Muscle layer of duodenum (tissue), 2 donors: ENCODE measurements around the gene PMM2.

Experiments used
- H3K27ac ChIP-seq: one replicate; pipeline ENCODE4 v1.7.0; 2013; ENCODE audit warnings: mild to moderate bottlenecking, low read length
- H3K27me3 ChIP-seq: one replicate; pipeline ENCODE4 v1.7.0; 2013; ENCODE audit warnings: low read depth, mild to moderate bottlenecking, control low read depth, low read length
- H3K36me3 ChIP-seq, 2 donors: one replicate each; pipeline ENCODE4 v1.7.0; 2013; ENCODE audit warnings: low read length in 2 of 2, control low read depth in 1 of 2, mild to moderate bottlenecking in 1 of 2; ENCODE audit not compliant: insufficient read depth in 2 of 2, control insufficient read depth in 1 of 2
- H3K4me1 ChIP-seq, 2 donors: one replicate each; pipeline ENCODE4 v1.7.0; 2013; ENCODE audit warnings: low read length in 2 of 2, mild to moderate bottlenecking in 2 of 2, control low read depth in 1 of 2, moderate library complexity in 1 of 2; ENCODE audit not compliant: insufficient read depth in 2 of 2, control insufficient read depth in 1 of 2
- H3K4me3 ChIP-seq, 2 donors: one replicate each; pipeline ENCODE4 v1.7.0; 2013; ENCODE audit warnings: low read length in 2 of 2, low read depth in 1 of 2, mild to moderate bottlenecking in 1 of 2
- H3K9me3 ChIP-seq, 2 donors: one replicate each; pipeline ENCODE4 v1.7.0; 2013; ENCODE audit warnings: low read length in 2 of 2, control low read depth in 1 of 2, mild to moderate bottlenecking in 1 of 2; ENCODE audit not compliant: control insufficient read depth in 1 of 2
- donor health status: healthy.

PMM2 gene

DNA sequence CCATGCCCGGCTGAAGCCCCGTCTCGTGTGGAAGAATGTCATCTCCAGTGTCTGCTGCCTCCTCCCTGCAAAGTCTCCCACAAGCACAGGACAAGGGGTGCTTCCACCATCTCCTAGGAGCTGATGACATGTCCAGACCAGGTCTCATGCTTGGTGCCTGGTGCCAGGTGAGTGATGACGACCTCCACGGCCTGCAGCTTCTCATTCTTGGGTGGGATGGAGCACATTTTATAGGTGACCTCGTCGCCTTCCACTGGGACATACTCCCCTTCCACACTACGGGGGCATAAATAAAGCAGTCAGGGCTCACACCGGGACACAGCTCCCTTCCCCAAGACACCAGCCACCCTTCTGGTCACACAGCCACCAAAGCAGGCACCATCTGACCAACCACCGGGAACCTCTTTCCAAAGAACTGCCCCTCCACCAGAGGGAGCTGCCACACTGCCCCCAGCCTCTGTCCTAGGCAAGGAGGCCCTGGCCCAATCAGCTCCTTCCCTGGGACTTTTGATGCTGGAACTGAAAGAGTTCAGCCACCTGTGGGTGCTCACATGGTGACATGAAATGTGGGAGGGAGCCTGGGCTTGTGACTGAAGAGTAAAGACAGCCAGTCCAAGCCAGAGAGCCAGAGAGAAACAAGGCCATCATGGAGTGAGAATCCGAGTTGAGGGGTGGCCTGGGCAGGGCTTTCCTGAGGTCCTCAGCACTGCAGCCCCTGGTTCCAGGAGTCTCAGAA is 57.6 kb downstream of the PMM2 start:
- Histone ChIP-seq H3K27me3 (no peaks in the 10 kb centered on the region), H3K36me3 (peaks cover 28 to 42% of the 10 kb centered on the region in 2 donors), H3K9me3 (no peaks in the 10 kb centered on the region), H3K27ac (no peak overlapping the region), H3K4me1 (no peaks in the 10 kb centered on the region), H3K4me3 (no peak overlapping the region)

DNA sequence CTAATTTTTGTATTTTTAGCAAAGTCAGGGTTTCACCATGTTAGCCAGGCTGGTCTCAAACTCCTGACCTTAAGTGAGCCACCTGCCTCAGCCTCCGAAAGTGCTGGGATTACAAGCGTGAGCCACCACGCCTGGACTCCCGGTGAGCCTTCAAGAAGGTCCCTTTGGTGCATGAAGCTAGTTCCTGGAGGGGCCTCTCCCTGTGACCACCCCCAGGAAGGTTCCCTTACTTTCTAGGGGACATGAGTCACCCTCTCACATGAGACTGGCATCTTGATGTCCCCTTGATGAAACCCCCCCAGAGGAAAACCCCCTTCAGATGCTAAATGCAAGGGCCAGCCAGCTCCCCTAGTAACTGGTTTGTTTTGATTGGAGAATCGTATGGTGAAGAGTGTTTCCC is 58.3 kb downstream of the PMM2 start:
- Histone ChIP-seq H3K27me3 (no peaks in the 10 kb centered on the region), H3K4me1 (no peaks in the 10 kb centered on the region), H3K9me3 (no peaks in the 10 kb centered on the region), H3K4me3 (no peak overlapping the region), H3K36me3 (peaks cover 28 to 42% of the 10 kb centered on the region in 2 donors), H3K27ac (no peak overlapping the region)

DNA sequence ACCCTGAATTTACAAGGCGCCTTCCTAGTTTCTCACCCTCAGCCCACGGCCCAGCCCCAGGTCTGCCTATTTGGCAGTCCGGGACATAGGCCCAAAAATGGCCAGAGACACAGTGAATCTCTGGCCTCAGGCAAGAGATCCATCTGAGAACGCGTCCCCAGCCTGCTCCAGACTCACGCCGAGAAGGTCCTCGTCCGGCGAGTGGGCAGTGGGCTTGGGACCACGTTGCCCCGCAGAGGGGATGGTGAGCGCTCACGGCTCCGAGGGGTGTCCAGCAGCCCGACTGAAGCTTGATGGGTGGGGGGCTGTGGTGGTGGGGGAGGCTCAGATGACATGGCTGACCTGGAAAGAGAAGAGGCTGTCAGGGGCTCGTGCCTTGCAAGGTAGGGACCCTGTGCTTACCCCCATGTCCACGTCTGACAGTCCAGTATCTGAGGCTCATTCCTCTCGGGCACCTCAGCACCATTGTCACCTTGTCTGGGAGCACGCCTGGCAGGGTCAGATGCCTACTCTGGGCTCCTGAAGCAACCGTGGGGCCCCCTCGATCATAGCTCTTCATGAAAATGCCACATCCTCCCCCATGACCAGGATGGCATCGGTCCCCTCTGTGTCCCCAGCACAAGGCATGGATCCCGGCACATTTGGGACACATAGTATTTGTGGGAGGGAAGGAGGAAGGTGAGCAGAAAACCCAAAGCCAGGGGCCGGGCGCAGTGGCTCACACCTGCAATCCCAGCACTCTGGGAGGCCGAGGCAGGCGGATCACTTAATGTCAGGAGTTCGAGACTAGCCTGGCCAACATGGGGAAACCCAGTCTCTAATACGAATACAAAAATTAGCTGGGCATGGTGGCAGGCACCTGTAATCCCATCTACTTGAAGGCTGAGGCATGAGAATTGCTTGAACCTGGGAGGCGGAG is 61.6 kb downstream of the PMM2 start:
- peaks cover 9 to 11% of the 10 kb centered on the region in 2 donors for H3K4me1 ChIP-seq
- peaks cover 15 to 32% of the 10 kb centered on the region in 2 donors for H3K36me3 ChIP-seq
- H3K9me3 ChIP-seq, result no peaks in the 10 kb centered on the region
- H3K27ac ChIP-seq, result no peak overlapping the region
- H3K27me3 ChIP-seq, result no peaks in the 10 kb centered on the region
- H3K4me3 ChIP-seq, result no peak overlapping the region

DNA sequence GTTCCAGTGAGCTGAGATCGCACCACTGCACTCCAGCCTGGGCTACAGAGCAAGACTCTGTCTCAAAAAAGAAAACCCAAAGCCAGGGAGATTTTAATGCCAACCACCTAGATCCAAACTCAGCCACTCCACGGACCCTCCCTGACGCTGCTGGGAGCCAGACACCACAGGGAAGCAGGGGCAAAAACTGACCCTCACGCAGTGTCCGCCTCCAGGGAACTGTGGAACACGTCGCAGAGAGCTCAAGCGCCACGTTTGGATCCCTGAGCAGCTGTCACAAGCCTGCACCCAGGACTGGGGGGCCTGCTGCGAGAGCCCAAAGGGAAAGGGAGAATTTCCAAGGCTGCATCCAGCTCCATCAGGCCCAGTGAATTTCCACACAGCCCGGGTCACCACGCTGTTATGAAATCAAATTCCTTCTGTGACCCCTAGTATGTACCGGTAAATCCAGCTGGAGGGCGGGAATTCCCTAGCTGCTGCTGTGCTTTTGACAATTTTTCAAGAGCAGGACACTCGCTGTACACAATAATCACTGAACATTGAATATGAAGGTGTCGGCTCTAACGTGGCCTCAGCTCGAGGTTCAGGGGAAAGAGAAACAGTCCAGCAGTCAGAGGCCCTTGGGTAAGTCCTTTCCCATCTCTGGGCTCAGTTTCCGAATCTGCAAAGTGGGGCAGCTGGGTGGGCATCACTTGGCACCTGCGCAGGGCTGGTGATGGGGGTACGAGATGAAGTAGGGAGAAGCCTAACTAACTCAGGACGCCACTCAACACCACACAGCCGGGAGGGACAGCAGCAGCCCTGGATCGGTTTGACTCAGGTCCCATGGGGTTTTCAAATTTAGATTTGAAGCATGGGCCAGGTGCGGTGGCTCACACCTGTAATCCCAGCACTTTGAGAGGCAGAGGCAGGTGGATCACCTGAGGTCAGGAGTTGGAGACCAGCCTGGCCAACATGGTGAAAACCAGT is 62.6 kb downstream of the PMM2 start:
- Histone ChIP-seq H3K27ac (no peak overlapping the region), H3K27me3 (no peaks in the 10 kb centered on the region), H3K36me3 (peaks cover 9 to 23% of the 10 kb centered on the region in 2 donors), H3K4me1 (peaks cover 9 to 21% of the 10 kb centered on the region in 2 donors), H3K4me3 (no peak overlapping the region), H3K9me3 (no peaks in the 10 kb centered on the region)

DNA sequence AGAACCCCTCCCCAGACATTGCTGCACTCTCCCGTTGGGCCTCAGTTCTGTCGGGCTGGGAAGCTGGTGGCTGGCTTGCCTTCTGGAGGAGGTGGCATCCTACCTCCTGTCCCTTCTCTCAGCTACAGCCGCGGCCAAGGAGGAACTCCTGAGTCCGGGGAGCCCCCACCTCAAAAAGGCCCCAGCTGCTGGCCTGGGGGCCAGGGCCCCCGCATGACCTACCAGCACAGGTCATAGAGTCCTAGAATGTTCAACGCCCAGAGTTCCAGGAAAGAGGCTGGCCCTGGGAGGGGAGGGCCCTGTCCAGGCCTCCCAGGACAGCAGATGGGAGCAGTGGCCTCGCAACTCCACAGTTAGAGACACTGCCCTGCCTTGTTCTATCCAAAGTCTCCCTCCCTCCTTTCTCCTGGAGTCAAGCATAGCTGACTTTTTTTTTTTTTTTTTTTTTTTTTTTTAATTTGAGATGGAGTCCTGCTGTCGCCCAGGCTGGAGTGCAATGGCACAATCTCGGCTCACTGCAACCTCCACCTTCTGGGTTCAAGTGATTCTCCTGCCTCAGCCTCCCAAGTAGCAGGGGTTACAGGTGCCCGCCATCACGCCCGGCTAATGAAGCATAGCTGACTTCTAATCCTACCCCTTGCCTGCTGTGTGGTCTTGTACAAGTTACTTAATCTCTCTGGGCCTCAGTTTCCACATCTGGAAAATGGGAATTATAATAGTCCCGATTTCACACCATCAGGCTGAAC is 64.1 kb downstream of the PMM2 start:
- H3K4me3 ChIP-seq, result no peak overlapping the region
- H3K27me3 ChIP-seq, result no peaks in the 10 kb centered on the region
- no peaks in the 10 kb centered on the region for H3K9me3 ChIP-seq
- H3K4me1 ChIP-seq, result peaks cover 9 to 27% of the 10 kb centered on the region in 2 donors
- H3K36me3 ChIP-seq, result peaks cover 0 to 10% of the 10 kb centered on the region in 2 donors
- peak overlapping the region; percentile 54 for H3K27ac ChIP-seq

DNA sequence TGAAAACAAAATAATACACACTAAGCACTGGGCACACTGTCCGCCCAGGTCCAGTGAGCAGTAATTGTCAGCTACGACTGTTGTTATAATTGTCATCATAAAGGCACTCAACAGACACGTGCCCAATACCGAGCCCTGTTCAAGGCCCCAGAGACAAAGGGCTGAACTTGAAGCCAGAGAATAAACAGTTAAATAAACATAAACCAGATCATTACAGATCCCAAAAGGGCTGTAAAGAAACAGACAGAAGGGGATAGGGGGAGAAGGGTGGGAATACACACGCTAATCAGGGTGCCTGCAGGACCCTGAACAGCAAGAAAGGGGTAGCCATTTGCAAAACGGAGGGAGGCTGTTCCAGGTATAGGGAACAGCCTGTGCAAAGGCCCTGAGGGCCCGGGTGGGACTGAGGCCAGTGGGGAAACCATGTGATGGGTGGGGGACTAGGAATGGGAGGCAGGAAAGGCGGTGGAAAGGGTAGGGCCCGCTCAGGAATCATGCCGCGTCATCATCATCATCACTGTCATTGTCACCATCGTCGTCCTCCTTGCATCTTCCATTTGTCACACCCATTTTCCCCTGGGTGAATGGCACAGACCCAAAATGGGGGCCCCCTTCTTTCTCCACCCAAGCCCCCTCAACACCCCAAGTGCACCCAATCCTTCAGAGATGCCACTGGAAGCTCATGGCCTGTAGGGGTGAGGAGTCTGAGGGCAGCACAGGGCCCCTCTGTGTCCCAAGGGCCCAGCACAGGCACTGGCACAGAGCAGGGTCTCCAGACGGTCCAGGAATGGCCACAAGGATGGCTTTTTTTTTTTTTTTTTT is 64.9 kb downstream of the PMM2 start:
- no peaks in the 10 kb centered on the region for H3K9me3 ChIP-seq
- peaks cover 0 to 9% of the 10 kb centered on the region in 2 donors for H3K36me3 ChIP-seq
- H3K27ac ChIP-seq, result peak overlapping the region; percentile 54
- H3K4me3 ChIP-seq, result no peak overlapping the region
- peaks cover 9 to 34% of the 10 kb centered on the region in 2 donors for H3K4me1 ChIP-seq
- no peaks in the 10 kb centered on the region for H3K27me3 ChIP-seq

DNA sequence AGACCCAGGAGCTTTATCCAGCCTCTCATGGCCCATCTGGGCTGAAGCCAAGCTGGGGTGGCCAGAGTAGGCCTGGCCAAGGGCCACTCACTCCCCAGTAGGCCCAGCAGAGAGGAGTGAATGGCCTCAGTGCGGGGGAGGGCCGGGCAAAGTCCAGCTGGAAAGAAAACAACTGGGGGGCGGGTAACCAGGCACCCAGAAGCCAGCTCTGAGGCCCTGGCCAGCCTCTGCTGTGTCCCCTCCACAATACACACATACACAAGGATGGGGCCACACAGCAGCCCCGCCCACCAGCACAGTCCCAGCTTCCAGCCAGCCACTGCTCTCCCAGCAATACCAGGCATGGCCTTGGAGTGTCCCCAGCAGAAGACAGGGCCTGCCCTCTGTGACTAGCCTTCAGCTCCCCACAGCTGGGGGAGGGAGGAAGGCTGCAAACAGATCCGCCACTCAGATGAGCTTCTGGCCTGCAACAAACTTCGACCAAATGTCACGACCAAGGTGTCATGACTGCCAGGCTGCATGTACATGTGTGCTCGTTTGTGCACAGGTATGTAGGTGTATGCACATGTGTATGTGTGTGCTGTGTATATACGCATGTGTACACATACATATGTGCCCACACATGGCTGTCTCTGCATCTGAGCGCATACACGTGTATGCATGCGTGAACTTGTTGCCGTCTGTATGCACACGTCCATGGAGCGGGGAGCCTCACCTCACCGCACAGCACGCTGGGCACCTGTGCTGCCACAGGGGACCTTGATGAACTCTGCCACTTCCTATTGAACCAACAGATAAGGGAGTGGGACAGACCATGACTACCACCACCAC is 66.2 kb downstream of the PMM2 start:
- H3K4me1 ChIP-seq, result peaks cover 9 to 39% of the 10 kb centered on the region in 2 donors
- H3K9me3 ChIP-seq, result no peaks in the 10 kb centered on the region
- H3K4me3 ChIP-seq, result no peak overlapping the region
- no peaks in the 10 kb centered on the region for H3K27me3 ChIP-seq
- H3K27ac ChIP-seq, result no peak overlapping the region
- H3K36me3 ChIP-seq, result no peaks in the 10 kb centered on the region

DNA sequence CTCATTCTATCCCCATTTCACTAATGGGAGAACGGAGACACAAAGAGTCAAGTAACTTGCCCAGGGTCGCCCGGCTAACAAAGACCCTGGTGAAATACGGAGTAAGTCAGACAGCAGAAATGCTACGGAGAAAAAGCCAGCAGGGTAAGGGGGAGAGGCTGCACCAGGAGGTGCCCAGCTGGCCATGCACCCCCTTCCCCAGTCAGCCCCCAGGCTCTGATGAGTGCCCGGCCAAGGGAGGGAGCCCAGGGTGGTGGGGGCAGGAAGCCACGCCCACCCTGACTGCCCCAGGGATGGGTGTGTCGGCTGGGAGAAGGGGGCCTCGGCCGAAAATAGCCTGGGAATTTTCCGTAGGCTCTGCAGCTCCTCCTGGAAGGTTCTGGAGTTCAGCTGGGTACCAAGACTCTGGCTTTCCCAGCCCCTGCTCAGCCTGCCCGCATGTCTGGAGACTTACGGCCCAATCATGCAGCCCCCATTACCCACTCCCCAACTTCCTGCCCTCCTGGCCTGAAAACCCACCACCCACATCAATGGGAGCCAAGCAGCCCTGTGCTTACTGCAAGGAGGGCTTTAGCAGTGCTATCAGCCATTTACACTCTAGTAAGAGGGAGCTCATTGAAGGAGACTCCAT is 67.0 kb downstream of the PMM2 start:
- Histone ChIP-seq H3K36me3 (no peaks in the 10 kb centered on the region), H3K4me1 (peaks cover 9 to 44% of the 10 kb centered on the region in 2 donors), H3K4me3 (no peak overlapping the region), H3K27ac (no peak overlapping the region), H3K27me3 (no peaks in the 10 kb centered on the region), H3K9me3 (no peaks in the 10 kb centered on the region)
